IPS-18c (cell line): ENCODE results near the gene SPON1.
"Not testable (repeated sequence)": the region's sequence is repeated elsewhere in the genome, so short reads cannot be mapped to it uniquely, and the experiment has no call there.

Experiments
- H3K4me3 ChIP-seq: 2 replicates; pipeline ENCODE4 v1.7.0; 2013; ENCODE audit warnings: low read depth, mild to moderate bottlenecking, low read length, moderate library complexity; ENCODE audit not compliant: insufficient read depth
- H3K9me3 ChIP-seq: one replicate; pipeline ENCODE4 v1.6.1; 2013; ENCODE audit warnings: mild to moderate bottlenecking, low read length, moderate library complexity; ENCODE audit not compliant: control insufficient read depth, insufficient read depth

The SPON1 gene

DNA sequence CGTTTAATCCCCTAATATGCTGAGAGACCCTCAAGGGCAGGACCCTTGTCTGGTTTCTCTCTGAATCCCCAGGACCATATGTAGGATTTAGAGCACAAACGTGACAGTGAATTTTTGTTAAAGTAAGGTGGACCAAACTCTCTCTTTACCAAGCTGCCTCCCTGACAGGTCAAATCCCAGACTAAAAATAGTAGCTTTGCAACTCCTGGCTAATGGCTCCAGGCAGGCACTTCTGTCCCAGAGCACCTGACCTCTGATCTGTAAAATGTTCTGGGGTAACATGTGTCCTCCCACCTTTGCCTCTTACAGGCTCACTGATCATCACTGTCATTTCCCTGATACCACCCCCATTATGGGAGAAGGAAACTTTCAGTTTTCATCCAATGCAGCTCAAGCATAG is 152.3 kb downstream of the SPON1 start:
- H3K9me3 ChIP-seq = no peaks in the 10 kb centered on the region
- H3K4me3 ChIP-seq = no peak overlapping the region

DNA sequence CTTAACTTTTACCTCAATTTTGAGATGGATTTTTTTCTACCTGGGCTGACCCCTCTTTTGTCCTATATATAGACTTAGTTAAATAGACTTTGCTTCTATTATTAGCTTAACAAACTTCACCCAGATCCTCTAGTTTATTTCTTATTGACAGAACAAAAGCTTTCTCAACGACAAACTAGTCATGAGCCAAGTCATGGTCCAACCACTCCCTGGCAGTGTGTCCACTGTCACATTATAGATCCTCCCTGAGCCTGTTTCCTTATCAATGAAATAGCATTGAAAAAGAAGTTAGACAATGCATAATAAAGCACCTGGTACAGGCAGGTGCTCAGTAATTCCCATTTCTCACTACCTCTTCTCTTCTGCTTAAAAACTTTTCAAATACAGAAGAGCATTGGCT is 155.1 kb downstream of the SPON1 start:
- H3K9me3 ChIP-seq = no peaks in the 10 kb centered on the region
- H3K4me3 ChIP-seq = no peak overlapping the region

DNA sequence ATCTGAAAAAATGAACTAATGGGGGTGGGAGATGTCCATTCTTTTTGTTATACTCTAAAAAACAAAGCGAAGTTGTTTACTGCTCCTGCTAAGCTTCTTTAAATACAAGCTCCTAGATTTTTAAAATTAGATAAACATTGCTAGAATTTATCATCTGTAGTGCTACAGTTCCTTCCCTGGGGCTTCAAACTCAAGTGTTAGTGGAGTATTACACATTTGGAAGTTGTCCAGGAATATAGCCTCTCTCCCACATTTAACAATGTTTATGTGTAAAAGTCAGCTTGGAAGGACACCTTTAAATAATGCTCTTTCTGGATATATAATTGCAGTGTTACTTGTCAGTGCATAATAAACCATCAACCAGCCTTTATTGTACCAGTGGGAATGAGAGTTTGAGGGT is 155.5 kb downstream of the SPON1 start:
- Histone ChIP-seq H3K9me3 (no peaks in the 10 kb centered on the region), H3K4me3 (no peak overlapping the region)

DNA sequence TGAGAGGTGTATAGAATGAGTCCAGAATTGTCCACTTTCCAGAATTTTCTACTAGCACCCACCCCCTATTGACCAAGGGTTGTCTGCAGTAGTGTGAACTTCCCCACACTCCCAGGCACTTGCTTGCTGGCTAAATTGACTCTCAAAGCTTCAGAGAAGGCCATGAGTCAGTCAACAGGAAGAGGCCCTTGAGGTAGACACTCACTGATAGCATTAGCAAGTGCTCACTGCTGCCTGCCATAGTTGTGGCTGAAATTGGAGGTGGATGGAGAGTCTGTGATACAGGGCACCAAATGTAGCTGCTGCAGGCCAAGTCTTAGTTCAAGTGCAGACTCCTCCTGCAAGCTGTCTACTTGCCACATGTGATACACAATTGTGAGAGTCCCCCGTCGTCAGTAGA is 156.8 kb downstream of the SPON1 start:
- Histone ChIP-seq H3K9me3 (no peaks in the 10 kb centered on the region), H3K4me3 (no peak overlapping the region)

GRCh38 chr11:14124350-14124749 is 161.8 kb downstream of the SPON1 start:
- Histone ChIP-seq H3K9me3 (peaks cover 2% of the 10 kb centered on the region), H3K4me3 (no peak overlapping the region)

DNA sequence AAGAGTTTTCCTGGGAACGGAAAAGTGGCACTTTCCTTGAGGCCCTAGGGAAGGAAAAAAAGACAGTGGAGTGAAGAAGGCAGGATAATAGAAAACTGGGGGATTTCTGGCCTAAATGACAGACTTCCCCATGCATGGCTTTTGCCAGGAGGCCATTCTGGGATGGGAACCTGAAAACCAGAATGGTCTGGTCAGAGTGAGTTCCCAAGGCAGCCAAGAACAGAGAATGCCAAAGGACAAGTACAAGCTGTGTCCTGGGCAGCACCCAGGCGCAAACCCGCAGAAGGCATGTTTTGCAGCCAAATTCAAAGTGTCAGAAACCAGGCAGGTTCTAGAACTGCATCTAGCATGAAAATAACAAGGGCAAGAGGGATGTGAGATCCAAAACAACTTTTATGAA is 162.4 kb downstream of the SPON1 start:
- no peak overlapping the region for H3K4me3 ChIP-seq
- H3K9me3 ChIP-seq = peaks cover 2% of the 10 kb centered on the region

DNA sequence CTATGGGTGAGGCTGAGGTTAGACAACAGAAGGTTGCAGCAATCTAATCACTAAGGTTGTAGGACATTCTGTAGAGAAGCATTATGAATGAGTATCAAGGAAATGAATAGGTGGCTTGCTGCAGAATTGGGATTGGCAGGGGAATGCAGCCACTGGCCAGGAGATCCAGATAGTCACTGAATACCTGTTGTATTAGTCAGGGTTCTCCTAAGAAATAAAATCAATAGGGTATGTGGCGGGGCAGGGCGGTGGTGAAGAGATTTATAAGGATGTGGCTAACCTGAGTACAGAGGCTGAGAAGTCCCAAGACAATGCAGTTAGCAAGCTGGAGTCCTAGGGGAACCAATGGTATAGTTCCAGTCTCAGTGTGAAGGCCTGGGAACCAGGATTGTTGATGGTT is 163.0 kb downstream of the SPON1 start:
- H3K9me3 ChIP-seq = peaks cover 2% of the 10 kb centered on the region
- no peak overlapping the region for H3K4me3 ChIP-seq

- no peak overlapping the region for H3K4me3 ChIP-seq
- H3K9me3 ChIP-seq = peaks cover 2% of the 10 kb centered on the region
Measured at GRCh38 chr11:14127679-14128078, 165.2 kb downstream of the SPON1 start.

DNA sequence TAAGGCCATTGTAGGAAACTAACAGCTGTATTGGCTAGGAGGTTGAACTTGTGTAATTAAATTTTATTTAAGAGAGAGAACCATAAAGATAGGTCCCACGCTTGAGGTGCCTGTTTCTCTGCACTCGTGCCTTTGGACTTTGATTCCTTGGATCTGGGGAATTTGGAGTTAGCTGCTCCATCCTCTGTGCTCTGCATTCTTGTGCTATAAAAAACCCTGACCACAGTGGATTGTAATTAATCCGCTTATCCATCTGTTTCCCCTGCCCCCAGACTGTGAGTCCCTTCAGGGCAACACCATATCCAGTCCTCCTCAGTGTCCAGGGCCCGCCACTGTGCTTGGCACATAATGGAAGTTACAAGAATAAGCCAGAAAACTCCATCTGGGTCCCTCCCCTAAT is 169.8 kb downstream of the SPON1 start:
- H3K9me3 ChIP-seq = peaks cover 2% of the 10 kb centered on the region
- H3K4me3 ChIP-seq = no peak overlapping the region

GRCh38 chr11:14133381-14133780 is 170.9 kb downstream of the SPON1 start:
- H3K9me3 ChIP-seq = peaks cover 2% of the 10 kb centered on the region

GRCh38 chr11:14136561-14136960 is 174.0 kb downstream of the SPON1 start:
- Histone ChIP-seq H3K4me3 (no peak overlapping the region), H3K9me3 (no peaks in the 10 kb centered on the region)

More at GRCh38 chr11:14133381-14133780, 170.9 kb downstream of the SPON1 start:
- H3K4me3 ChIP-seq = no peak overlapping the region

GRCh38 chr11:14137284-14137683 is 174.8 kb downstream of the SPON1 start:
- H3K9me3 ChIP-seq = no peaks in the 10 kb centered on the region

GRCh38 chr11:14140991-14141390 is 178.5 kb downstream of the SPON1 start:
- Histone ChIP-seq H3K9me3 (no peaks in the 10 kb centered on the region), H3K4me3 (no peak overlapping the region)

More at GRCh38 chr11:14137284-14137683, 174.8 kb downstream of the SPON1 start:
- H3K4me3 ChIP-seq = no peak overlapping the region

DNA sequence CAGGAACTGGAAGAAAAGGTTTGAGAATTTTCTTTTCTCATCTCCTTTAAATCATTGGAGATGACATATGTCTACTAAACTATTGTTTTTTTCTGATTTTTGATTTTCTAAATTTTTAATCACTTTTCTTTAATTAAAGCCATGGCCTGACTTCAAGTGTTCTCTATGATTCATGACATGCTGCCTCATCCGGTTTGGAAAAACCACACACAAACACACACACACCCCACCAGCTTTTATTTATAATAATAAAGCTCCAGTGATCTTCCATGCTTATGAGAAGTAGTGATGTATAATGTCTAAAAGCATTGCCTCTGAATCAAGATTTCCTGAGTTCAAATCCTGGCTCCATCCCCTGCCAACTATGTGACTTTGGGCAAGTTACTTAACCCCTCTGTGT is 179.2 kb downstream of the SPON1 start:
- Histone ChIP-seq H3K9me3 (no peaks in the 10 kb centered on the region), H3K4me3 (no peak overlapping the region)

- H3K9me3 ChIP-seq = no peaks in the 10 kb centered on the region
- no peak overlapping the region for H3K4me3 ChIP-seq
Measured at GRCh38 chr11:14144934-14145333, 182.4 kb downstream of the SPON1 start.

DNA sequence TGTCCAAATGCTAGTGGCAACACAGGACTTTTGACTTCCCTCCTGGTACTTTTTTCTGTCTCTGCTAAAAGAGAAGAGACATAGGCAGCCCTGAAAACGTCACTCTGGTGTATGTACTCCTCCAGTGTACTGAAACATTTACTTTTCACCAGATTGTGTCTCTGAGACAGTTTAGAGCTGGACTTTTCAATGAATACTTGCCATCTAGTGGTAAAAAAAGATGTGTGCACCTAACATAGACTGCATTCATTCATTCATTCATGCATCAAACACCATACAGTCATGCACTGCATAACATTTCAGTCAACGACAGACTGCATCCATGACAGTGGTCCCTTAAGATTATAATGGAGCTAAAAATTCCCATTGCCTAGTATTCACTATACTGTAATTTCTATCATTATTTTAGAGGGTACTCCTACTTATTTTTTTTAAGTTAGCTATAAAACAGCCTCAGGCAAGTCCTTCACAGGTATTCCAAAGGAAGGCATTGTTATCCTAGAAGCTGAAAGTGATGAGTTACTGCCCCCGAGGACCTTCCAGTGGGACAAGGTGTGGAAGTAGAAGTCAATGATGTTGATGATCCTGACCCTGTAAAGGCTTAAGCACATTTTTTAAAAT is 186.2 kb downstream of the SPON1 start:
- Histone ChIP-seq H3K4me3 (no peak overlapping the region), H3K9me3 (peaks cover 2% of the 10 kb centered on the region)

- no peak overlapping the region for H3K4me3 ChIP-seq
- peaks cover 7% of the 10 kb centered on the region for H3K9me3 ChIP-seq
Measured at GRCh38 chr11:14149683-14150082, 187.2 kb downstream of the SPON1 start.

GRCh38 chr11:14150878-14151277 is 188.4 kb downstream of the SPON1 start:
- Histone ChIP-seq H3K9me3 (peaks cover 7% of the 10 kb centered on the region), H3K4me3 (no peak overlapping the region)

DNA sequence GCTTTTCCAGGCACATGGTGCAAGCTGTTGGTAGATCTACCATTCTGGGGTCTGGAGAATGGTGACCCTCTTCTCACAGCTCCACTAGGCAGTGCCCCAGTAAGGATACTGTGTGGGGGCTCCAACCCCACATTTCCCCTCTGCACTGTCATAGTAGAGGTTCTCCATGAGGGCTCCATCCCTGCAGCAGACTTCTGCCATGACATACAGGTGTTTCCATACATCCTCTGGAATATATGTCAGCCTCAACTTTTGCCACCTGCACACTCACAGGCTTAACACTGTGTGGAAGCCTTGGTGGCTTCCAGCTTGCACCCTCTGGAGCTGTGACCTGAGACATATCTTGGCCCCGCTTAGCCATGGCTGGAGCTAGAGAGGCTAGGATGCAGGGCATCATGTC is 191.6 kb downstream of the SPON1 start:
- H3K9me3 ChIP-seq, H3K4me3 ChIP-seq: not testable (repeated sequence)
